ENCODE results near the gene PSMD8. TPM values are rescaled to one million over a fixed set of nuclear protein-coding genes. Genes with fewer than 3 reads are reported as not detected.

PSMD8 gene
- total and polyA plus RNA-seq, 2 experiments from 2014 or later = 231 to 292 TPM

- Histone ChIP-seq H2AFZ (no peak overlapping the region), H3K4me3 (no peak overlapping the region), H3K79me2 (ENCODE audit: insufficient read depth) (no peaks in the 10 kb centered on the region), H3K27me3 (replicated peaks; ENCODE audit: insufficient read depth) (peaks cover 41% of the 10 kb centered on the region), H3K27ac (no peak overlapping the region), H3K9me3 (ENCODE audit: low read depth) (no peaks in the 10 kb centered on the region), H3F3A (ENCODE audit: insufficient read depth) (no peaks in the 10 kb centered on the region), H3K36me3 (ENCODE audit: low read depth) (no peaks in the 10 kb centered on the region), H4K20me1 (ENCODE audit: insufficient read depth) (no peaks in the 10 kb centered on the region), H3K9ac (no peak overlapping the region), H3K4me1 (ENCODE audit: insufficient read depth) (no peaks in the 10 kb centered on the region), H3K9me2 (ENCODE audit: insufficient read depth) (no peaks in the 10 kb centered on the region), H3K4me2 (ENCODE audit: unreplicated experiment) (no peak overlapping the region)
- TF ChIP-seq EZH2phosphoT487 (IDR thresholded peaks at IDR 0.05; ENCODE audit: insufficient read depth, low read depth) (no peak), EZH2 (IDR thresholded peaks at IDR 0.05; ENCODE audit: insufficient read depth, poor library complexity, severe bottlenecking) (no peak)
- DNase-seq = no peak
- in situ Hi-C loops (cut with MboI) = no loop called here
- WGBS, 2 experiments (ENCODE audit: low coverage in 1 of 2, low lambda C conversion rate in 2 of 2, missing lambda C conversion rate in 2 of 2) = 62 to 68% methylated on average over 7 of the region's 7 CpGs
These were observed 56.6 kb downstream of the PSMD8 start for GRCh38 chr19:38430931-38431330.

- peaks cover 38% of the 10 kb centered on the region for H3K27me3 ChIP-seq (replicated peaks; ENCODE audit: insufficient read depth)
- WGBS, 2 experiments (ENCODE audit: low coverage in 1 of 2, low lambda C conversion rate in 2 of 2, missing lambda C conversion rate in 2 of 2) = 10 to 16% methylated on average over 16 to 20 of the region's 20 CpGs
- no peaks in the 10 kb centered on the region for H4K20me1 ChIP-seq (ENCODE audit: insufficient read depth)
- no peak within 1 kb of the TSS for H3K27ac ChIP-seq
- H3K36me3 ChIP-seq (ENCODE audit: low read depth) = no peaks in the 10 kb centered on the region
- no peaks in the 10 kb centered on the region for H3K9me2 ChIP-seq (ENCODE audit: insufficient read depth)
- H3K4me1 ChIP-seq (ENCODE audit: insufficient read depth) = no peaks in the 10 kb centered on the region
- no peaks in the 10 kb centered on the region for H3K9me3 ChIP-seq (ENCODE audit: low read depth)
- H3F3A ChIP-seq (ENCODE audit: insufficient read depth) = no peaks in the 10 kb centered on the region
- H3K4me2 ChIP-seq (ENCODE audit: unreplicated experiment) = no peak within 1 kb of the TSS
- in situ Hi-C loops (cut with MboI) = no loop called here
- TF ChIP-seq EZH2 (IDR thresholded peaks at IDR 0.05; ENCODE audit: insufficient read depth, poor library complexity, severe bottlenecking) = no peak
- TF ChIP-seq EZH2phosphoT487 (IDR thresholded peaks at IDR 0.05; ENCODE audit: insufficient read depth, low read depth) = no peak
- H3K9ac ChIP-seq = no peak within 1 kb of the TSS
- no peaks in the 10 kb centered on the region for H3K79me2 ChIP-seq (ENCODE audit: insufficient read depth)
- H3K4me3 ChIP-seq = no peak within 1 kb of the TSS
- peak; percentile 58 for DNase-seq
- no peak within 1 kb of the TSS for H2AFZ ChIP-seq
These were observed 58.9 kb downstream of the PSMD8 start, which contains the start of gene RYR1 for GRCh38 chr19:38433268-38433733. Gene RYR1 (plus strand): TSS chr19:38433691. CDS start chr19:38433830, 139 bp downstream.

Other genes with a start within 250 kb of the PSMD8 start
- gene DPF1, start 150.3 kb upstream of the PSMD8 start, total RNA-seq (2014; rRNA removed; shearing (Covaris generic)) = 2.4 and 5.2 TPM in 2 replicates
- gene DPF1, start 150.3 kb upstream of the PSMD8 start, polyA plus RNA-seq (2016; fragmentation: Nextera tagmentation; extraction: Ambion mirVana) = 1.5 and 2.3 TPM in 2 replicates
- 0.65 TPM in 1 of 2 replicates, not detected in the other for gene PPP1R14A, start 118.2 kb upstream of the PSMD8 start, total RNA-seq (2014; rRNA removed; shearing (Covaris generic))
- gene PPP1R14A, start 118.2 kb upstream of the PSMD8 start, polyA plus RNA-seq (2016; fragmentation: Nextera tagmentation; extraction: Ambion mirVana) = 4.0 and 5.3 TPM in 2 replicates
- gene SPINT2, start 110.0 kb upstream of the PSMD8 start, total RNA-seq (2014; rRNA removed; shearing (Covaris generic)) = 3.2 and 9.5 TPM in 2 replicates
- 9.3 and 9.8 TPM in 2 replicates for gene SPINT2, start 110.0 kb upstream of the PSMD8 start, polyA plus RNA-seq (2016; fragmentation: Nextera tagmentation; extraction: Ambion mirVana)
- gene C19orf33, start 70.3 kb upstream of the PSMD8 start, total RNA-seq (2014; rRNA removed; shearing (Covaris generic)) = not detected in 2 replicates
- gene C19orf33, start 70.3 kb upstream of the PSMD8 start, polyA plus RNA-seq (2016; fragmentation: Nextera tagmentation; extraction: Ambion mirVana) = not detected in 2 replicates
- gene YIF1B, start 58.6 kb upstream of the PSMD8 start, total RNA-seq (2014; rRNA removed; shearing (Covaris generic)) = 143 and 162 TPM in 2 replicates
- 191 and 199 TPM in 2 replicates for gene YIF1B, start 58.6 kb upstream of the PSMD8 start, polyA plus RNA-seq (2016; fragmentation: Nextera tagmentation; extraction: Ambion mirVana)
- 12.1 and 13.7 TPM in 2 replicates for gene KCNK6, start 54.7 kb upstream of the PSMD8 start, total RNA-seq (2014; rRNA removed; shearing (Covaris generic))
- gene KCNK6, start 54.7 kb upstream of the PSMD8 start, polyA plus RNA-seq (2016; fragmentation: Nextera tagmentation; extraction: Ambion mirVana) = 15.5 and 16.8 TPM in 2 replicates
- gene CATSPERG, start 38.7 kb upstream of the PSMD8 start, total RNA-seq (2014; rRNA removed; shearing (Covaris generic)) = 0.63 TPM in 1 of 2 replicates, not detected in the other
- gene CATSPERG, start 38.7 kb upstream of the PSMD8 start, polyA plus RNA-seq (2016; fragmentation: Nextera tagmentation; extraction: Ambion mirVana) = 0.53 and 1.1 TPM in 2 replicates
- gene GGN, start 13.5 kb downstream of the PSMD8 start, total RNA-seq (2014; rRNA removed; shearing (Covaris generic)) = 1.1 and 1.8 TPM in 2 replicates
- 1.4 and 2.0 TPM in 2 replicates for gene GGN, start 13.5 kb downstream of the PSMD8 start, polyA plus RNA-seq (2016; fragmentation: Nextera tagmentation; extraction: Ambion mirVana)
- 2.1 and 7.7 TPM in 2 replicates for gene SPRED3, start 14.1 kb downstream of the PSMD8 start, total RNA-seq (2014; rRNA removed; shearing (Covaris generic))
- 1.8 and 1.9 TPM in 2 replicates for gene SPRED3, start 14.1 kb downstream of the PSMD8 start, polyA plus RNA-seq (2016; fragmentation: Nextera tagmentation; extraction: Ambion mirVana)
- gene FAM98C, start 28.5 kb downstream of the PSMD8 start, total RNA-seq (2014; rRNA removed; shearing (Covaris generic)) = 18.1 and 27.3 TPM in 2 replicates
- 13.8 and 16.5 TPM in 2 replicates for gene FAM98C, start 28.5 kb downstream of the PSMD8 start, polyA plus RNA-seq (2016; fragmentation: Nextera tagmentation; extraction: Ambion mirVana)
- not detected in 2 replicates for gene RASGRP4, start 51.6 kb downstream of the PSMD8 start, total RNA-seq (2014; rRNA removed; shearing (Covaris generic))
- not detected in 2 replicates for gene RASGRP4, start 51.6 kb downstream of the PSMD8 start, polyA plus RNA-seq (2016; fragmentation: Nextera tagmentation; extraction: Ambion mirVana)
- gene RYR1, start 59.1 kb downstream of the PSMD8 start, total RNA-seq (2014; rRNA removed; shearing (Covaris generic)) = under 0.01 and 0.13 TPM in 2 replicates
- gene RYR1, start 59.1 kb downstream of the PSMD8 start, polyA plus RNA-seq (2016; fragmentation: Nextera tagmentation; extraction: Ambion mirVana) = 0.04 TPM in 1 of 2 replicates, not detected in the other
- not detected in 2 replicates for gene MAP4K1, start 243.4 kb downstream of the PSMD8 start, total RNA-seq (2014; rRNA removed; shearing (Covaris generic))
- gene MAP4K1, start 243.4 kb downstream of the PSMD8 start, polyA plus RNA-seq (2016; fragmentation: Nextera tagmentation; extraction: Ambion mirVana) = 0.63 and 1.0 TPM in 2 replicates
- 270 and 295 TPM in 2 replicates for gene EIF3K, start 244.6 kb downstream of the PSMD8 start, total RNA-seq (2014; rRNA removed; shearing (Covaris generic))
- 143 and 151 TPM in 2 replicates for gene EIF3K, start 244.6 kb downstream of the PSMD8 start, polyA plus RNA-seq (2016; fragmentation: Nextera tagmentation; extraction: Ambion mirVana)